Activated CD4-positive, alpha-beta T cell treated with anti-CD3 and anti-CD28 coated beads, Interleukin-2, amount 10 ng/mL, durations not matched to agents 24 days and 14 days (primary cell): Measurements from ENCODE around the gene ULK4. TPM values are rescaled to one million over a fixed set of nuclear protein-coding genes. Genes with fewer than 3 reads are reported as not detected.

Source experiments
- DNase-seq: peaks from one replicate; pipeline ENCODE4 v3.0.0; 2022
- H3K27ac Mint-ChIP-seq: one replicate; pipeline ENCODE4 v1.8.0; 2022; ENCODE audit warnings: mild to moderate bottlenecking, mixed read lengths
- H3K27me3 Mint-ChIP-seq: one replicate; pipeline ENCODE4 v1.8.0; 2022; ENCODE audit warnings: mixed read lengths
- H3K36me3 Mint-ChIP-seq: one replicate; pipeline ENCODE4 v1.8.0; 2022; ENCODE audit warnings: low read depth, mild to moderate bottlenecking, mixed read lengths
- H3K4me1 Mint-ChIP-seq: one replicate; pipeline ENCODE4 v1.8.0; 2021; ENCODE audit warnings: mixed read lengths
- H3K4me3 Mint-ChIP-seq: one replicate; pipeline ENCODE4 v1.8.0; 2022; ENCODE audit warnings: mild to moderate bottlenecking, moderate library complexity, mixed read lengths
- H3K9me3 Mint-ChIP-seq: one replicate; pipeline ENCODE4 v1.8.0; 2021; ENCODE audit warnings: mixed read lengths
- intact Hi-C: fragments of 100-400 bp; cut with micrococcal nuclease; formaldehyde crosslinking; loops from one replicate; pipeline ENCODE4 v1.15.1; 2023
- total RNA-seq: library from RNA; stranded (reverse); gene quantifications from 2 replicates; pipeline ENCODE4 v1.2.3, GENCODE V29; 2022

Gene ULK4
- total RNA-seq, 1 donor from 2014 or later = 10.2 TPM

DNA sequence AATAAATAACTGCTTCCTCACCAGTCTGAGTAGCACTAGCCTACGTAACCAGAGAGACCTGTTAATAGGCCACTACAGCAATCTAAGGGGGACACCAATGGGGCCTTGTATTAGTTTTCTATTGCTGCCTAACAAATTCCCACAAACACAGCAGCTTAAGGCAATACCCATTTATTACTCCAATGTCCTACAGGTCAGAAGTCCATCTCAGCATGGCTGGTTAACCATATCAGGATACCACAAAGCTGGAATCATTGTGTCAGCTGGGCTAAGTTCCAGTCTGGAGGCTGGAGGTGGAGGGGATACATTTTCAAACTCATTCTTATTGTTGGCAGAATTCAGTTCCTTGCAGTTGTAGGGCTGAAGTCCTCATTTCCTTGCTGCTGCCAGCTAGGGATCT, 331.9 kb downstream of the ULK4 start:
- intact Hi-C loops = no loop called here
- Mint-ChIP-seq H3K4me3 (no peak overlapping the region), H3K27me3 (no peaks in the 10 kb centered on the region), H3K27ac (no peak overlapping the region), H3K4me1 (no peaks in the 10 kb centered on the region), H3K36me3 (no peaks in the 10 kb centered on the region), H3K9me3 (no peaks in the 10 kb centered on the region)
- DNase-seq = no peak

DNA sequence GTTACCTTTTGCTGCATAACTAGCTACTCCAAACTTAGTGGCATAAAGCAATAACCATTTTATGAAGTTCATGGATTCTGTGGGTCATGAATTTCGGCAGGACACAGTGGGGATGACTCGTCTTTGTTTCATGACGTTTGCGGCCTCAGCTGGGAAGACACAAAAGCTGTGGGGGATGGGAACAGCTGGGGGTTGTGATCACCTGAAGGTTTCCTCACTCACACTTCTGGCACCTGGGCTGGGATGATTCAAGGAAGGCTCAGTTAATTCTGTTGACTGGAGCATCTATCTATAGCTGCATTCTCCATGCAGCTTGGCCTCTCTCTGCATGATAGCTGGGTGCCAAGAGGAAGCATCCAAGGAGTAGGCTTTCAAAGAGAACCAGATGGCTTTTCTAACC, 332.8 kb downstream of the ULK4 start:
- no peaks in the 10 kb centered on the region for H3K9me3 Mint-ChIP-seq
- no peaks in the 10 kb centered on the region for H3K36me3 Mint-ChIP-seq
- H3K4me3 Mint-ChIP-seq = no peak overlapping the region
- intact Hi-C loops = no loop called here
- no peaks in the 10 kb centered on the region for H3K4me1 Mint-ChIP-seq
- H3K27ac Mint-ChIP-seq = no peak overlapping the region
- no peaks in the 10 kb centered on the region for H3K27me3 Mint-ChIP-seq
- DNase-seq = no peak

DNA sequence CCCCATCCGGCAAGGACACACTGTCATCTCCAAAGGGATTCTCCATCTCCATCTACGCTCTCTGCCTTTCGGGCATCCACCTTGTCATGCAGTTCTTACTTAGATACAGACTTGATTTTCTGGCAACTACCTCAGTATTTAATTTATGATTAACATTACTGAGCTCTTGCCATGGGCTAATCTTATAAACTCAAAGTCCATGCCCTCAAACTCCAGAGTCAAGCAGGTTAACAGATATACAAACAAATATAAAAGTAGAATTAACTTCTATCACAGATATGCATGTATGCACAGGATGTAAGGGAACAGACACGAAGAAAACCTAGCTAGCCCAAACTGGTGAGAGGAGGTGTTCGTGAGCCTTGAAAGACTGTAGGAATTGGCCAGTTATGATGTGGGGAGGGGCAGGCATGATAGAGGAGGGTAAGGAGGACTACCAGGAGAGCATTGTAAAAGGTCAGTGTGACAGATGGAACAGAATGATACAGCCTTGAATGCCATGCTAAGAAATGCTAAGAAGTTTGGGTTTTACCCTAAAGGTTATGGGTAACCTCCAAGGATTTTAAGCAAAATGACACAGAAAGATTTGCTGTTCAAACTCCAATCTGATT, 334.3 kb downstream of the ULK4 start:
- Mint-ChIP-seq H3K27me3 (no peaks in the 10 kb centered on the region), H3K4me3 (no peak overlapping the region), H3K36me3 (no peaks in the 10 kb centered on the region), H3K9me3 (no peaks in the 10 kb centered on the region), H3K4me1 (no peaks in the 10 kb centered on the region), H3K27ac (no peak overlapping the region)
- intact Hi-C loops = no loop called here
- no peak for DNase-seq

DNA sequence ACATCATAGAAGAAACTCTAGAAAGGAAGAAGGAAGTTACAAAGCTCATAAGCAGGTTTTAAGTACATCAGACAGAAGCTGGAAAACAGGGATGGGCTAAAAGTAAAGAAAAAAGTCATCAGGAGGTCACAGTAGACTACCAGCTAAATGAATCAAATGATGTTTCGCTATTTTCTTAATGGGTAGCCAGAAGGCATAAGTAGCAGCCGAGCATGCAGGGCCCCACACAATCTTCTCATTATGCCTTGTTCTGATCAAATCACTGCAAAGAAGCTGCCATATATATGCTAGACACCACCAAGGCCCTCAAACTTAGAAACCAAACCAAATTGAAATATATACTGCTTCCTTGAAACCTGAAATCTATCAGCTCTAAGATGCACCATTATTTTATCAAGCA, 349.1 kb downstream of the ULK4 start:
- DNase-seq = no peak
- H3K36me3 Mint-ChIP-seq = no peaks in the 10 kb centered on the region
- intact Hi-C loops = no loop called here
- H3K27me3 Mint-ChIP-seq = peaks cover 3% of the 10 kb centered on the region
- no peak overlapping the region for H3K4me3 Mint-ChIP-seq
- H3K27ac Mint-ChIP-seq = no peak overlapping the region
- no peaks in the 10 kb centered on the region for H3K9me3 Mint-ChIP-seq
- peaks cover 6% of the 10 kb centered on the region for H3K4me1 Mint-ChIP-seq

DNA sequence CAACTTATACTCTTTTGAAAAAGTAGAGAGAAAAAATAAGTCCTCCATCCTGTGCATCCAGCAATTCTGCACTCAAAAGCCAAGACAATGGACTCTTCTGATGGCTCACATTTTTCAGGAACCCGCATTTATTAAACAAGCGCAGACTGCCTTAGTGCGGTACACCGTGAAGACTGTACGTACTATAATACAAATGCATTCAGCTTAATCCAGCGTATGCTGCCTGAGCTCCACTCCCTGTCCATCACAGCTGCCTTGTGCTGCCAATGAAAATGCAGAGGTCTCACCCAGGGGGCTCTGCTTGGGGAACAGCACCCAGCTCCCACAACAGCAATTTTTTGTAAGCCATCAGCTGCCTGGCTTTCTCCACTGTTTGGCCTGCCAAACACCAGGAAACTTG, 350.9 kb downstream of the ULK4 start:
- Mint-ChIP-seq H3K27ac (no peak overlapping the region), H3K36me3 (no peaks in the 10 kb centered on the region), H3K27me3 (peaks cover 7% of the 10 kb centered on the region), H3K4me1 (peaks cover 6% of the 10 kb centered on the region), H3K4me3 (no peak overlapping the region), H3K9me3 (no peaks in the 10 kb centered on the region)
- intact Hi-C loops = no loop called here
- no peak for DNase-seq

DNA sequence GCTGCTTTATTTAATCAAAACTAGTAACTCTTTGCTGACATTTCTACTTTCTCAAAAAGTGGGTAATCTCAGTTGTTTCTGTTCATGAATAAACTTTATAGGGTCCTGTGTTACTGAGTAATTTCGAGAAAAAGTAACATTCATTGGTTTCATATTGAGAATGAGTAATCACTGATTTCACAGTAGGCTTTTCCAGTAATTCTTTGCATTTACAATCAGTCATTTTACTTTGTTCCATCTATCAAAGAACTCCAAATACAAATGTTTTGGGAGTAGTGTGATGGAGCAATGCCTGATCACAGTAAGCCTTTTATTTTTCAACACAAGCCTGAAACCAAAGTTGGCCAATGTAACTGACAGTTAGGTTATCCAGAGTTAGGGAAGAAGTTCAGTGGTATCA, 353.6 kb downstream of the ULK4 start:
- Mint-ChIP-seq H3K36me3 (no peaks in the 10 kb centered on the region), H3K27ac (no peak overlapping the region), H3K9me3 (no peaks in the 10 kb centered on the region), H3K4me3 (no peak overlapping the region), H3K27me3 (peaks cover 5% of the 10 kb centered on the region), H3K4me1 (peaks cover 6% of the 10 kb centered on the region)
- no peak for DNase-seq
- intact Hi-C loops = loop anchor here (2.0 kb wide), 2 partner anchors 52 to 228 kb away; no protein-coding TSS in a partner anchor

DNA sequence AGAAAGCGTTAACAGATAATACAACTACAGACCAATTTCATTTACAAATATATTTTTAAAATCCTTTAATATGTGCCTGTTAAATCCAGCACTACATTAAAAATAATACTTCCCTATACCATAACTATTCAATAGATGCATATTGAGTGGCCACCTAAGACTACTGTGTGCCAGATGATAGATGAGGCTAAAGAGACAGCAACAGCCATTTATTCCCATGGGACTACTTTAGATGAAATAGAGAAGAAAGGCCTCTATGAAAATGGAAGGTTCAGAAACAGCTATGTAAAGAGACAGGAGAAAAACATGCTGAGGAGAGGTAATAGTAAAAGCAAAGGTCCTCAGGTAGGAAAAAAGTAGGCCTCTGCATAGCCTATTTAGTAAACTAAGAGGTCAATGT, 358.1 kb downstream of the ULK4 start:
- intact Hi-C loops = no loop called here
- Mint-ChIP-seq H3K4me1 (peaks cover 6% of the 10 kb centered on the region), H3K4me3 (no peak overlapping the region), H3K36me3 (no peaks in the 10 kb centered on the region), H3K27ac (no peak overlapping the region), H3K9me3 (no peaks in the 10 kb centered on the region), H3K27me3 (peaks cover 7% of the 10 kb centered on the region)
- no peak for DNase-seq

DNA sequence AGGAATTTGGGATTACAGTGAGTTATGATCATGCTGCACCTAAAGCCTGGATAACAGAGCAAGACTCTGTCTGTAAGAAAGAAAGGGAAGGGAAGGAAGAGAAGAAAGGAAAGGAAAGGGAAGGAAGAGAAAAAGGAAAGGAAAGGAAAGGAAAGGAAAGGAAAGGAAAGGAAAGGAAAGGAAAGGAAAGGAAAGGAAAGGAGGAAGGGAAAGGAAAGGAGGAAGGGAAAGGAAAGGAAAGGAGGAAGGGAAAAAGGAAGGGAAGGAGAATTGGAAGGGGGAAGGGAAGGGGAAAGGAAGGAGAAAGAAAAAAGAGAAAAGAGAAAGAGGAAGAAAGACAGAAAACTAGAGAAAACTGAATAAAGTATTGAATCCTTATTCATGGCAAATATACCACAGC, 359.8 kb downstream of the ULK4 start:
- Mint-ChIP-seq H3K27me3 (peaks cover 5% of the 10 kb centered on the region), H3K36me3 (no peaks in the 10 kb centered on the region), H3K9me3 (no peaks in the 10 kb centered on the region), H3K4me1 (no peaks in the 10 kb centered on the region), H3K4me3 (no peak overlapping the region), H3K27ac (no peak overlapping the region)
- intact Hi-C loops = no loop called here
- no peak for DNase-seq

DNA sequence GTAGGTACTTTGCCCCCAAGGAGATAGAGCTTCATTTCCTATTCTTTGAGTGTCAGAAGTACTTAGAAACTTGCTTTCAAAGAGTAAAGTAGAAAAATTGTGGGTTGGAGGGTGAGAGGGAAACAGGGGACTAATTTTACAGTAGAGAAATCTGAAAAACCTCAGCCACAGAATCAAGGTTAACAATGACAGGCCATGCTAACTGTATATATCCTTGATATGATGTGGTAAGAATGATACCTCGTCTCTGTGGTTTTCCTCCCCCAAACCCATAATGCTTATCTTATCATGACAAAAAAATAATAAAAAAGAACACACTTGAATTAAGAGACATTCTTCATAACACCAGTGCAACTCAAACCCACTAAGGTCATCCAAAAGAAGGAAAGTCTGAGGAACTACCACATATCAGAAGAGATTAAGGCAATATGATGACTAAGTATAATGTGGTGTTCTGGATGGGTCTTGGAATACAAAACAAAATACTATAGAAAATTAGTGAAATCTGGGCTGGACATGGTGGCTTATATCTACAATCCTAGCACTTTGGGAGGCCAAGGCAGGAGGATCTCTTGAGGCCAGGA, 360.4 kb downstream of the ULK4 start:
- intact Hi-C loops = no loop called here
- DNase-seq = no peak
- Mint-ChIP-seq H3K36me3 (no peaks in the 10 kb centered on the region), H3K4me3 (no peak overlapping the region), H3K27me3 (peaks cover 2% of the 10 kb centered on the region), H3K4me1 (no peaks in the 10 kb centered on the region), H3K27ac (no peak overlapping the region), H3K9me3 (peaks cover 2% of the 10 kb centered on the region)

DNA sequence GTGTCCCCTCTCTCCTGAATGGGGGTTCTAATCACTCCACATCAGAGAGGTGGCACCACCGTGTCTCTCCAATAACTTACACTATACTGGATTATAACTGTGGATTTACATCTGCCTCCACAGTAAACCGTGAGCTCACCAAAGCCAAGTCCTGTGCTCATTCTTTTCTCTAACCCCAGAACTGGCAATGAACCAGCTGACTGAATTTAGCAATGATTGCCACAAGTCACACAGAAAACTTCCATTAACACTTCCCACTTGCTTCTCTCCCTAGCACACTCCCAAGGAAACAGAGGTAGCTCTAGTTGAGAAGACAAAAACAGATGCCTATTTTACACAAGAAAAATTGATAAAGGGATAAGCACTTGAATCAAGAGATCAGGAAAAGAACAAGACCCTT, 361.3 kb downstream of the ULK4 start:
- Mint-ChIP-seq H3K27me3 (peaks cover 2% of the 10 kb centered on the region), H3K4me1 (no peaks in the 10 kb centered on the region), H3K4me3 (no peak overlapping the region), H3K36me3 (no peaks in the 10 kb centered on the region), H3K27ac (no peak overlapping the region), H3K9me3 (peaks cover 5% of the 10 kb centered on the region)
- DNase-seq = no peak
- intact Hi-C loops = no loop called here

DNA sequence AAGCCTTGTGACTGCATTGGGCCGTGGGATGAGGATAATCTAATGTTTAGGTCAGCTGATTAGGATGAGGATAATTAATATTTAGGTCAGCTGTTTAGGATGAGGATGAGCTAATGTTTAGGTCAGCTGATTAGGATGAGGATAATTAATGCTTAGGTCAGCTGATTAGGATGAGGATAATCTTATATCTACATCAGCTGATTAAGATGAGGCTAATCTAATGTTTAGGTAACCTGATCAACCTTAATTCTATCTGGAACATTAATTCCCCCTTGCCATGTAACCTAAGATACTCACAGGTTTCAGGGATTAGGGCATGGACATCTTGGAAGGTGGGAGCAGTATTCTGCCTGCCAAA, 362.8 kb downstream of the ULK4 start:
- DNase-seq = no peak
- Mint-ChIP-seq H3K36me3 (no peaks in the 10 kb centered on the region), H3K9me3 (peaks cover 5% of the 10 kb centered on the region), H3K4me3 (no peak overlapping the region), H3K4me1 (no peaks in the 10 kb centered on the region), H3K27me3 (peaks cover 2% of the 10 kb centered on the region), H3K27ac (no peak overlapping the region)
- intact Hi-C loops = no loop called here

DNA sequence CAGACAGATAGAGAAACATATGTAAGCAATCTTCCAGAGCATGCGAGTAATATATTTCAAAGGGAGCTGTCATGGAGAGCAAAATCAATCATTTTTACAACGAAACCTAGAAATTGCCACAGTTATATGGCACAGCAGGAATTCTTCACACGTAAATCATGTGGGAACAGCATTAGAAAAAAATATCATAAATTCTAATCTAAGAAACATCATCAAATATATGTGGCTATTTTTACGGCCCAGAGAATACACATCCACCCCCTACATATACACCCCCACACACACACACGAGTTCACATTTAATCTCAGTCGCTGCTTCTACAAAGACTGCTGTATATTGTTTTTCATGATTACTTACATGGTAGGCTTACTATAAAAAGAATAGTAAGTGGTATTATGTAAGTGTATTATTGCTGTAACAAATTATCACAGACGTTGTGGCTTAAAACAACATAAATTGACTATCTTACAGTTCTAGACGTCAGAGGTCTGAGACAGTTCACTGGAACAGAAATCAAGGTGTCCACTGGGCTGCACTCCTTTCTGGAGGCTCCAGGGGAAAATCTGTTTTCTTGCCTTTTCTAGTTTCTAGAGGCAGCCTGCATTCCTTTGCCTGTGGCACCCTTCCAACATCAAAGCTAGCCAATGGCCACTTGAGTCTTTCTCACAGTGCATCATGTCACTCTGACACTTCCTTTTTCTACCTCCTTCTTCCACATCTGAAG, 363.3 kb downstream of the ULK4 start:
- peaks cover 2% of the 10 kb centered on the region for H3K27me3 Mint-ChIP-seq
- no peaks in the 10 kb centered on the region for H3K36me3 Mint-ChIP-seq
- no peak overlapping the region for H3K4me3 Mint-ChIP-seq
- intact Hi-C loops = no loop called here
- DNase-seq = no peak
- no peak overlapping the region for H3K27ac Mint-ChIP-seq
- H3K4me1 Mint-ChIP-seq = no peaks in the 10 kb centered on the region
- H3K9me3 Mint-ChIP-seq = peaks cover 5% of the 10 kb centered on the region

DNA sequence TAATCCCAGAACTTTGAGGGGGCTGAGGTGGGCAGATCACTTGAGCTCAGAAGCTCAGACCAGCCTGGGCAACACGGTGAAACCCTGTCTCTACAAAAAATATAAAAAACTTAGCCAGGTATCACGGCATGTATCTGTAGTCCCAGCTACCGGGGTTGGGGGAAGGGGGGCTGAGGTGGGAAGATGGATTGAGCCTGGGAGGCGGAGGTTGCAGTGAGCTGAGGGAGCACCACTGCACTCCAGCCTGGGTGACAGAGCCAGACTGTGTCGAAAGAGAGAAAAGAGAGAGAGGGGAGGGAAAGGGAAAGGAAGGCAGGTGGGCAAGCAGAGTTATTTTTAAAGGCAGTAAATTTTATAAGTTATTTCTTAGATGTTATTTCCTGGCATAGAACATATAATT, 368.1 kb downstream of the ULK4 start:
- peaks cover 5% of the 10 kb centered on the region for H3K9me3 Mint-ChIP-seq
- intact Hi-C loops = no loop called here
- H3K27me3 Mint-ChIP-seq = no peaks in the 10 kb centered on the region
- DNase-seq = no peak
- H3K36me3 Mint-ChIP-seq = no peaks in the 10 kb centered on the region
- H3K4me1 Mint-ChIP-seq = no peaks in the 10 kb centered on the region
- H3K27ac Mint-ChIP-seq = no peak overlapping the region
- H3K4me3 Mint-ChIP-seq = no peak overlapping the region

DNA sequence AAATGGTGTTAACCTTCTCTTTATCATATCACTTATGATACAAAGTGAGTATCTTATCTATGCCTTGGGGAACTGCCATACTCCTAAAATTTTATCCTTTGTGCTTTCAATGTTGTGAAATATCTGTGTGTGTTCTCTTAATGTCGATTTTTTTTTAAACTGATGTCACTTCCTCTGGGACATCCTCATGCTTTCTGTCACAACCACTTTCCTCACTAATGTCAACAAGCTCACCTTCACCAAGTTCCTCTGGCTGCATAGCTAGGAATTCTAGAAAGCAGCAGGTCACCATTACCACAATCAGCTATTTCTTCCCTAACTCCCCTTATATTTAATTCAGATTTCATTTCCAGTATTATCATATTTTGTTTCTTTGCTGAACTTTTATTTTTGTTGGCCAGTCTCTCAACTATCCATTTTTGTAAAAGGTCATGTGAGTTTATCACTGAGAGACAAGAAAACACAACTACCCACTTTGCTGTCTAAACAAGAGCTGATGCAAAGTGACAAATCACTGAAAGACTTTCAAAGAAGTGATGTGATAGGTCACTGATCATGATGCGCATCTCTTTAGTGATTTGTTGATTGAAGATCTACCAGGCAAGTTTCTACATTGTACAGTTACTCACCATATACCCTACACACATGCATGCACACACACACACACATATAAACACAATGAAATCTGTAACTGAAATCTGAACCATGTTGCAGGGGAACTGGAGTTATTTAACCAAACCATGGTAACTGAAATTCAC, 369.0 kb downstream of the ULK4 start:
- Mint-ChIP-seq H3K36me3 (no peaks in the 10 kb centered on the region), H3K9me3 (peaks cover 5% of the 10 kb centered on the region), H3K4me1 (no peaks in the 10 kb centered on the region), H3K4me3 (no peak overlapping the region), H3K27ac (no peak overlapping the region), H3K27me3 (no peaks in the 10 kb centered on the region)
- DNase-seq = no peak
- intact Hi-C loops = no loop called here
